ENCODE data around the gene ZDHHC14. TPM values are rescaled to one million over a fixed set of nuclear protein-coding genes. Genes with fewer than 3 reads are reported as not detected.
A peak's percentile ranks its signal among the peaks of the same experiment; 100 is the strongest.

The ZDHHC14 gene
- total and polyA plus RNA-seq, 12 donors, result 7.7 to 31.2 (median 15.2) TPM

- H3K4me1 ChIP-seq, result peaks cover 0 to 30% (median 0%) of the 10 kb centered on the region in 9 donors
- DNase-seq (no peak), ATAC-seq (no peak)
- WGBS, 2 donors, result 88 to 93% methylated on average over 1 of the region's 1 CpG
- peaks cover 0 to 4% (median 0%) of the 10 kb centered on the region in 9 donors for H3K36me3 ChIP-seq
- peaks cover 0 to 5% (median 0%) of the 10 kb centered on the region in 11 donors for H3K9me3 ChIP-seq
- TF ChIP-seq CTCF (IDR thresholded peaks at IDR 0.05), result no peak
- H3K27me3 ChIP-seq, result no peaks in the 10 kb centered on the region
- no peak overlapping the region for H3K27ac ChIP-seq
- no peak overlapping the region for H3K4me3 ChIP-seq
- intact Hi-C loops (cut with DNase I), result no loop called here
Observed at GRCh38 chr6:157411368-157411767, 30.4 kb downstream of the ZDHHC14 start.

GRCh38 chr6:157412791-157413190 is 31.8 kb downstream of the ZDHHC14 start:
- 77% methylated on average over 11 of the region's 11 CpGs for WGBS, 2 donors
- Histone ChIP-seq H3K9me3 (peaks cover 0 to 5% (median 0%) of the 10 kb centered on the region in 11 donors), H3K36me3 (peaks cover 0 to 4% (median 0%) of the 10 kb centered on the region in 9 donors), H3K27ac (no peak overlapping the region), H3K4me3 (no peak overlapping the region), H3K27me3 (no peaks in the 10 kb centered on the region), H3K4me1 (peaks cover 0 to 16% (median 0%) of the 10 kb centered on the region in 9 donors)
- intact Hi-C loops (cut with DNase I), result no loop called here
- no peak for DNase-seq
- no peak for TF ChIP-seq CTCF (IDR thresholded peaks at IDR 0.05)
- ATAC-seq, result no peak

- H3K4me1 ChIP-seq, result peaks cover 0 to 28% (median 12%) of the 10 kb centered on the region in 9 donors
- intact Hi-C loops (cut with DNase I), result no loop called here
- ATAC-seq (no peak), DNase-seq (no peak)
- H3K9me3 ChIP-seq, result peaks cover 0 to 9% (median 0%) of the 10 kb centered on the region in 11 donors
- no peak overlapping the region for H3K27ac ChIP-seq
- H3K36me3 ChIP-seq, result no peaks in the 10 kb centered on the region
- H3K4me3 ChIP-seq, result no peak overlapping the region
- H3K27me3 ChIP-seq, result no peaks in the 10 kb centered on the region
- 85 to 86% methylated on average over 8 of the region's 8 CpGs for WGBS, 2 donors
- no peak for TF ChIP-seq CTCF (IDR thresholded peaks at IDR 0.05)
Observed at GRCh38 chr6:157420497-157420896, 39.5 kb downstream of the ZDHHC14 start.

GRCh38 chr6:157424491-157425020 is 43.6 kb downstream of the ZDHHC14 start:
- 69 to 71% methylated on average over 11 of the region's 11 CpGs for WGBS, 2 donors
- TF ChIP-seq CTCF (IDR thresholded peaks at IDR 0.05), result peak in 3 of 9 donors; percentile 32 to 36 (median 34)

More at GRCh38 chr6:157424491-157425020, 43.6 kb downstream of the ZDHHC14 start:
- Histone ChIP-seq H3K9me3 (peaks cover 0 to under 1% (median 0%) of the 10 kb centered on the region in 11 donors), H3K4me1 (peaks cover 0 to 55% (median 21%) of the 10 kb centered on the region in 9 donors), H3K4me3 (no peak overlapping the region), H3K36me3 (no peaks in the 10 kb centered on the region), H3K27ac (peak overlapping the region in 2 of 10 donors; percentile 11 to 15), H3K27me3 (no peaks in the 10 kb centered on the region)
- no peak for DNase-seq
- ATAC-seq, result peak in 4 of 8 donors; percentile 32 to 66 (median 54)
- intact Hi-C loops (cut with DNase I), result no loop called here

Measured in heart right ventricle (tissue), 16 donors.